GM18507 (cell line): ENCODE results near the gene COL20A1.

ENCODE experiments used
- DNase-seq: peaks from one replicate; pipeline ENCODE4 v3.0.0; 2011; ENCODE audit warnings: low read depth; ENCODE audit not compliant: insufficient read length; ENCODE audit errors: extremely low spot score
- FAIRE-seq: peaks from 2 replicates; lab custom pipeline; 2011; peaks lifted over from hg19 to GRCh38; lab: Jason Lieb, UNC

The COL20A1 gene

GRCh38 chr20:63365601-63366389 is 72.8 kb downstream of the COL20A1 start:
- no peak for DNase-seq
- FAIRE-seq, result no peak

GRCh38 chr20:63366390-63367365 is 73.7 kb downstream of the COL20A1 start:
- DNase-seq (no peak), FAIRE-seq (no peak)

DNA sequence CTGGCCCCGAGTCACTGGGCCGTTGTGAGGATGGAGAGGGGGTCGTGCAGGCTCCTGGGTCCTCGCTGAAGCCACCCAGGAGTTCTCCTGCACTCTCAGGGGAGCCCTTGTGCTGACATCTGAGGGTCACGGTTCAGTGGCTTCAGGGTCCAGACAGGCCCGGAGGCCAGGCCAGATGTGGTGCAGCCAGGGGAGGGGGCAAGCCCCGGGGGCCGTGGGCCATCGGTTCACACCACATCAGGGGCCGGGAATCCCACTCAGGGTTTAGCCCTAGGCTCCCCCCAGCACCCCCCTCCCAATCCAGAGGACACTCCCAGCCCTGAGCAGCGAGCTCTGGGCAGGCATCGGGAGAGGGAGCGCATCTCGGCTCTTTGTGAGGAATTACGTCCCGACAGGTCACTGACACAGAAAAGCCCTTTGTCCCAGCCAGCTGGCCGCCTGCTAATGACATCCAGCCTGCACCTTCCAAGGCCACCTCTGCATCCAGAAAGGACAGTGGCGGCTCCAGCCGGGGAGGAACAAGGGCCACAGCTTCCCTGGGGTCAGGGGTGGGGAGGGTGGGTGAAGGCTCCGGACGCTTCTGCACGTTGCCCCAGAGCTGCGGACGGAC is 74.6 kb downstream of the COL20A1 start:
- FAIRE-seq, result no peak

DNA sequence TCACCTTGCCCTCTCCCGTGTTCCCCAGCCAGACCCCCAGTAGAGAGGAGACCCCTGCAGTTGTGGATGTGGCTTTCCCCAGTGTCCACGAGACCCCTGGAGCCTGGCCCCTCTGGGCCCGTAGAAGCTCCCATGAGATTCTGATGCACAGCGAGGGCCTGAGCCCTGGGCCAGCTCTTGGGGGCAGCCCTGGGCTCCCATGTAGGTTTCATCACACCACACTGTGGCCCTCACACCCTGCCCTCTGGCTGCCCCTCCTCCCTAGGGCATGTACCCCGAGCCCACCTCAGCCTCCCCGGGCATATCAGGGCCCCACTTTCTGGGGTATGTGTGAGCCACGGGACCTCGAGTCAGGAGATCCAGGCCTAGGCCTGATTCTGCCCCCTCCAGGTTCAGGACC is 75.2 kb downstream of the COL20A1 start:
- no peak for FAIRE-seq
- no peak for DNase-seq

More for the DNA sequence above, 74.6 kb downstream of the COL20A1 start:
- no peak for DNase-seq

DNA sequence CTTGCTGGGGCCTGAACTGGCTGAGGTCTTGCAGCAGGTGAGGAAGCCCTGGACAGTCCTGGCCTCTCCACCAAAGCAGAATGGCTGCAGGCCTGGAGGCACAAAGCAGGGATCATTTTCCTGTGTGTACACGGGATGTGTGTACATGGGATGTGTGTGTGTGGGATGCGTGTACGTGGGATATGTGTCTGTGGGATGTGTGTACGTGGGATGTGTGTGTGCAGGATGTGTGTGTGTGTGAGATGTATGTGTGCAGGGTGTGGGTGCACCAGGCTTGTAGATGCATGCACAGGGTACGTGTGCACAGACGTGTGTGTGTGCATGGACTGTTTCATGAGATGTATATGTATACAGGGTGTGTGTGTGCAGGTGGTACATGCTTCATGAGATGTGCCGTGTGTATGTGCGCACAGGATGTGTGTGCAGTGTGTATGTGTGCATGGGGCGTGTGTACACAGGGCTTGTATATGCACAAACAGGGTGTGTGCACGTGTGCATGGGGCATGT is 76.1 kb downstream of the COL20A1 start:
- no peak for DNase-seq
- no peak for FAIRE-seq

DNA sequence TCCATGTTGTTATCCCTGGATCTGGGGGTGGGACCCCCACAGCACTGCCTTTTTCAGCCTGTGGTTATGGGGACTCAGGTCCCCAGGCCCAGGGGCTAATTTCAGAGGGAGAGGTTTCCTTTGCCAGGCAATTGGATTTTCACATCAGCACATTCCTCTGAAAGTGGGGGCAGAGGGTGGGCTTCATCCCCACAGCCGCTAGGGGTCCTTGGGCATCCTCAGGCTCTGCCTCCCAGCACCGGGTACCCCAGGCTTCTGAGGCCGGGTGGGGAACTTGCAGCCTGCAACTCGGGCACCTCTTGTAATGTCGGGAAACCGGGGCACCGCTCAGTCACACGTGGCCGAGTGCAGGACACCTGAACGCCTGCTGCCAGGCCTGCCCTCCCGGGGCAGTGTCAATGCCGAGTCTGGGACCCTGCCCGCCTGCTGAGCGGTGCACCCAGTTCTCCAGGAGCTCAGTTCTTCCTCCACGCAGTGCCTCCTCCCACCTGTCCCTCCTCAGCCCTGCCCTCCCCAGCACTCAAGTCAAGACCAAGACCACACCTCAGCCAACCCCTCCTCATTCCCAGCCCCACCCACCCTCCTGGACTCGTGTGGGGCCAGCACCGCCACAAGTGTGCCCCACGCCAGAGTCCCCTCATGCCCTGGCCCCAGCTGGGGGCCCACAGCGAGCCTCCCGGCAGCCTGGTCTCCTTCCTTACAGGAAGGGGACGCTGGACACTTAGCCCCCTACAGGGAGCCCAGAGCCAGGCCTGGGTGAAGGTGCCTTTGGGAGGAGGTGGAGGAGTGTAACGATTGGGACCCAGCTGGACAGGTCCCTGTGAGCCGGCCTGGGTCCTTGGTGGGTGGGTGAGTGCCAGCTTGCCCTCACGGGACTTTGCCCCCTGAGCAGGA is 77.0 kb downstream of the COL20A1 start:
- DNase-seq (no peak), FAIRE-seq (no peak)

- DNase-seq (no peak), FAIRE-seq (no peak)
Measured at GRCh38 chr20:63370618-63371187, 77.7 kb downstream of the COL20A1 start.

- FAIRE-seq (no peak), DNase-seq (no peak)
Measured at GRCh38 chr20:63371291-63371865, 78.4 kb downstream of the COL20A1 start.

- DNase-seq, result no peak
Measured at GRCh38 chr20:63372971-63373885, 80.2 kb downstream of the COL20A1 start.

DNA sequence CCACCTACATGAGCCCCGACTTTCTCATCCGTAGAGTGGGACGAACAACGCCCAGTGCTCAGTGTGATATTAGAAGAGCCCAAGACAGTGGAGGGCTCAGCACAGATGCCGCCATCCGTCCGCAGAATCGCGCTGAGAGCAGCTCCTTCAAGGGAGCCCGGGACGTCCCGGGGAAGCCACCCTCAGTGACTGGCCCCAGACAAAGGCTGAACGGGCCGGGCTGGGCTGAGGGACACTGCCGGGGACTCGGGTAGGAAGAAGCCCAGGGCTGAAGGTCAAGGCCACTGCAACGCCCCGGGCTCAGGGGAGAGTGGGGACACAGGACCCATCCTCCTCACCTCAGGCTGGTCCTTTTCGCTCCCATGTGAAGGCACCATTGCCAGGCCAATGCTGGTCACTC is 81.0 kb downstream of the COL20A1 start:
- FAIRE-seq (no peak), DNase-seq (no peak)

More at GRCh38 chr20:63372971-63373885, 80.2 kb downstream of the COL20A1 start:
- no peak for FAIRE-seq

- FAIRE-seq (no peak), DNase-seq (no peak)
Measured at GRCh38 chr20:63374504-63374903, 81.5 kb downstream of the COL20A1 start.

DNA sequence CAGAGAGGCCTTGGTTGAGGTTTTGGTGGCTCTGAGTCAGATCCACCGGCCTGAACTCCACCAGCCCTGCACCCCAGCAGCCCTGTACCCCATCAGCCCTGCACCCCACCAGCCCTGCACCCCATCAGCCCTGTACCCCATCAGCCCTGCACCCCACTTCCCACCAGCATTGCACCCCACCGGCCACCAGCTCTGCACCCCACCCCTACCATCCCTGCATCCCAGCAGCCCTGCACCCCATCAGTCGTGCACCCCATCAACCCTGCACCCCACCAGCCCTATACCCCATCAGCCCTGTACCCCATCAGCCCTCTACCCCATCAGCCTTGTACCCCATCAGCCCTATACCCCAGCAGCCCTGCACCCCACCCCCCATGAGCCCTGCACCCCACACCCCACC is 82.5 kb downstream of the COL20A1 start:
- FAIRE-seq (no peak), DNase-seq (no peak)

- no peak for FAIRE-seq
- DNase-seq, result no peak
Measured at GRCh38 chr20:63376283-63377250, 83.6 kb downstream of the COL20A1 start.

DNA sequence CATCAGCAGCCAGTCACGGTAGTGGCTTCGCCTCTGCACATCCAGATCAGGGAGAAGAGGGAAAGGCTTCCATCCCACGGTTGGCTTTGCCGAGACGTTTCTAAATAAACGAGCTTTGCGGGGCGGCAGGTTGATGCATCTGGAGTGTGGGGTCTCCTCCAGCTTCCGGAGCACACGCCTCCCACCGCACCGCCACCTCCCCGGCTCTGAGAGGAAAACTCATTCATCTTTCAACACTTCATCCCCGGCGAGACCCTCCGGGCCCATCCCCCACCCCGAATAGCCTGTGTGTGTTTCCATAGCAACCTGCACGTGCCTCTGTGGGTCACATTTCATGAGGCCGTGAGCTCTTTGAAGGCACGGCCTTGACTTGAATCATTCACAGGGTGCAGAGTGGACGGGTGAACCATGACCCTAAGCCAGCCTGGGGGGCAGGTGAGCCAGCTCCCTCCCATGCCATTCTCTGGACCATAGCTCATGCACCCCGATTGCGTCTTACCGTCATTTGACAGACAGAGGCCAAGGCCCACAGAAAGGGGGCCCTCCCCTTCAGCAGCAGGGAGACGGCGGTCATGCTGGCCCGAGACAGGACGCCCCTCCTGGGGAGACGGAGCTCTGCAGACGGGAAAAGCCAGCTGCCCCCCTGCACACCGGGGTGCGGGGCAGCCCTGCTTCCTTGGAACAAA is 84.4 kb downstream of the COL20A1 start:
- DNase-seq, result no peak
- FAIRE-seq, result no peak

DNA sequence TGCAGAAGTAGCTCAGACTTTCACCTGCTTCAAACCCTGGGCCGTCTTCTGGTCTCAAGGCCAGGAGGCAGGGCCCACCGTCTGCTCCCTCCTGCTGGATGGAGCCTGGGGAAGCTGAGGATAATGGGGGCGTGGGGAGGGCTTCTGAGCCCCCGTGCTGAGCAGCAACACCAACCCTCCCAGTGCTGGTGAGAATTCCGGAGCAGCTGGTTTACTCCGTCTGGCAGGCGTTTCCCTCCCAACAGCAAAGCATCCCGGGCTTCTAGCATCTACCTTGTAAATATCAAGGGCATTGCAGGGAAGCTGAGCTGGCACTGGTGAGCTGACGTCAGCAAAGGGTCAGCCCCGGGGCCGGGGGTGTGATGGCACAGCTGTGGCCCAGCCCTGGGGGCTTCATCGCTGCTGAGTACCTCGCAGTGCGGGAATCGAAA is 85.0 kb downstream of the COL20A1 start:
- DNase-seq (no peak), FAIRE-seq (no peak)

- FAIRE-seq, result no peak
- DNase-seq, result no peak
Measured at GRCh38 chr20:63378626-63379025, 85.6 kb downstream of the COL20A1 start.
